PC-3 (cell line): ENCODE data around the gene SLC25A30.

Experiments
- EZH2phosphoT487 ChIP-seq: fragments of 300-600 bp; sonication (generic); IDR thresholded peaks from 2 replicates; pipeline ENCODE4 v1.6.1; 2018; ENCODE audit warnings: mild to moderate bottlenecking, antibody characterized with exemption, low read length, borderline replicate concordance
- TF ChIP-seq, protein P1 (sequence below): fragments of 300-600 bp; sonication (generic); conservative IDR thresholded peaks from 2 replicates; pipeline ENCODE4 v1.5.1; 2017; ENCODE audit warnings: antibody characterized with exemption, low read depth, mild to moderate bottlenecking, low read length

DNA sequence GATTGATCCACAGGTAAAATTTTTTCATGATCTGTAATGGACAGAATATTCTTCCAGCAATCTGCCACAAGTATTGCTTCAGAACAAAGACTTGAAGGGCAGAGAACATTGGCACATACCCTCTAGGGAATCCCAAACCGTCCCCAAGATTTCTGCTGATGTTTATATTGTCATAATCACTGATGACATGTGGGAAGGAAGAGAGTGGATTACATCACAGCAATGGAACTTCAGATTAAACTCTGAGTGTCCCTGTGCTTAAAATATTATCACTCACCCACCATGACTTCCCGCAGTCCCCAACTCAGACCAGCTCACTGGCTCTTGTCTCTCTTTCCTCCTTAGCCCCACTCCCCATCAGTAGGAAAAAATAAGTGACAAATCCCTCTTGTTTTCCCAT is 68.7 kb downstream of the SLC25A30 start:
- TF ChIP-seq, protein P1, sequence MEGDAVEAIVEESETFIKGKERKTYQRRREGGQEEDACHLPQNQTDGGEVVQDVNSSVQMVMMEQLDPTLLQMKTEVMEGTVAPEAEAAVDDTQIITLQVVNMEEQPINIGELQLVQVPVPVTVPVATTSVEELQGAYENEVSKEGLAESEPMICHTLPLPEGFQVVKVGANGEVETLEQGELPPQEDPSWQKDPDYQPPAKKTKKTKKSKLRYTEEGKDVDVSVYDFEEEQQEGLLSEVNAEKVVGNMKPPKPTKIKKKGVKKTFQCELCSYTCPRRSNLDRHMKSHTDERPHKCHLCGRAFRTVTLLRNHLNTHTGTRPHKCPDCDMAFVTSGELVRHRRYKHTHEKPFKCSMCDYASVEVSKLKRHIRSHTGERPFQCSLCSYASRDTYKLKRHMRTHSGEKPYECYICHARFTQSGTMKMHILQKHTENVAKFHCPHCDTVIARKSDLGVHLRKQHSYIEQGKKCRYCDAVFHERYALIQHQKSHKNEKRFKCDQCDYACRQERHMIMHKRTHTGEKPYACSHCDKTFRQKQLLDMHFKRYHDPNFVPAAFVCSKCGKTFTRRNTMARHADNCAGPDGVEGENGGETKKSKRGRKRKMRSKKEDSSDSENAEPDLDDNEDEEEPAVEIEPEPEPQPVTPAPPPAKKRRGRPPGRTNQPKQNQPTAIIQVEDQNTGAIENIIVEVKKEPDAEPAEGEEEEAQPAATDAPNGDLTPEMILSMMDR = no peak
- TF ChIP-seq EZH2phosphoT487 = no peak
